ENCODE results near the gene GRHL3.

GRHL3 gene

DNA sequence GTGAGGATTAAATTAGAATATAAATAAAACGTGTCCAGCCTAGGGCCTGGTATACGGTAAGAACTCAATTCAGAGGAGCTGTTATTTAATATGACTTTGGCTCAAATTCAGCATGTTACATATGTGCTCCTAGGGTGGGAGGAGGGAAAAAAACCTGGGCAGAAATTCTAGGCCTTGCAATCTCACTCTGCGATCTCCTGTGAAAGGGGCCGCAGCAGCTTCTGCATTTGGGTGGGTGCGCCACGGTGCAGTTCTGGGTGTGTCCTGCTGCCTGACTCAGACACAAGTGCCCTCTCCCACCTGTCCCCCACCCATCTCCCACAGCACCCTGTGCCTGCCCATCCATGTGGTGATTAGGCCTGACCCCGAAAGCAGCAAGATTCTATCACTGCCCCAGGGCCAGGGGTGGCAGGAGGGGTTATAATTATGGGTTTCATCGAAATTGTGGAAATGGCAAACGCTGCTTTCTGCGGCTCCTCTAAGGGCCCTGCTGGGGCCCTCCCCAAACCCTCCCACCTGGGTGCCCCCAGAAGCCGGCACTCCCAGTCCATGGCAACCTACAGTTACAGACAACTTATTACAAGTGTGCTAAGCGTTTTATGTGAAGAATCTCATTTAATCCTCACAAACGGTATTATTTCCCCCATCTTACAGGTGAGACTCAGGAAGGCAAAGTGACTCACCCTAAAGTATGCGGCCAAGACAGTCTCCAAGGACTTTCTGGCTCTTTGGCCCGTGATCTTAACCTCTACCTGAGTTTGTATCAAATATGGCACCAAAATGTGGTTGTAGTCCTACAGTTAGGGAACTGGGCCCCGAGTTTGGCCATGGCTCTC lies 25.5 kb upstream of the GRHL3 start:
- DNase-seq = no peak

DNA sequence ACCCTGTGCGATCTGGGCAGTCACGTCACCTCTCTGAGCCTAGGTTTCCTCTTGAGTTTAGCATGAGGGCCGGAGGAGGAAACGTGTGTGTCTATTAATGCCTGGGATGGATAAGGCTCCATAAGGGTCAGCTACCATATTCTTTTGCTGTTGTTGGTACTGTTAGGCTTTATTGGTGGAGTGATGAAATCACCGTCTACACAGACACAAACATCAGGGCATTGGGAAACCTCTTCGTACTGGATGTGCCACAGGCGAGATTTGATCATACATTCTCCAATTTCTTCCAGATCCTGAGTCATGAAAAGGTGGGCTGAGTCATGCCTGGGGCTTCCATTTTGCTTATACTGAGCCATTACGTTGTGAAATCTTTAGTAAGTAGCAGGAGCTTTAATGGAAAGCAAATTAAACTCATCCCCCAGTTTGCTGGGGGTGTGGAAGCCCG lies 24.9 kb upstream of the GRHL3 start:
- no peak for DNase-seq

DNA sequence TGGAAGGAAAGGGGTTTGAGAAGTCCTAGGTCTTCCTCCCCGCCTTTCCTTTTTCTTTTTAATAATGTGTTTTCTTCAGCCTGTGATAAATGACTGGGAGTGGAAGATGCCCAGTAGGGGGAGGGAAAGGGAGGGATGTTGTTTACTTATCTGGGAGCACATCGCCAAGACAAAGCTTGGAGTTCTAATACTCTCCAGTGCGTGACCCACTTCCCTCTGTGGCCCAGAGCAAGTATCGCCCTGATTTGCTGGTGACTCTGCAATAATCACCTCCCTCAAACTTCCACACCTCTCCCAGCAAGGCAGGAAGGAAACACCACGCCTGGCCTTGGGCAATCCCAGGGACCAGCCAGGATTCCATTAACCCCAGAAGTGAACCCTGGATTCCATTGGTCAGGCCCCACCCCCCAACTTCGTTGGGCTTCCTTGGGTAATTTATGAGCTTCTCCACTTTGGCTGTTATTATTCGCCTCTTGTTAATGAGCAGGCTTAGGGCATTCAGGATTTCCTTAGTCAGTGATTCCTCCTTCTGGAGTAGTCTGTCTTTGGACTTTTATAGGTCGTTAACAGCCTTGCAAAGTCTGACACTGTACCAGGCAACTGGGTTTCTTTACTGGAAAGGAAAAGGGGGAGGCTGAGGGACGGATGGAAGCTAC lies 24.3 kb upstream of the GRHL3 start:
- DNase-seq = no peak

DNA sequence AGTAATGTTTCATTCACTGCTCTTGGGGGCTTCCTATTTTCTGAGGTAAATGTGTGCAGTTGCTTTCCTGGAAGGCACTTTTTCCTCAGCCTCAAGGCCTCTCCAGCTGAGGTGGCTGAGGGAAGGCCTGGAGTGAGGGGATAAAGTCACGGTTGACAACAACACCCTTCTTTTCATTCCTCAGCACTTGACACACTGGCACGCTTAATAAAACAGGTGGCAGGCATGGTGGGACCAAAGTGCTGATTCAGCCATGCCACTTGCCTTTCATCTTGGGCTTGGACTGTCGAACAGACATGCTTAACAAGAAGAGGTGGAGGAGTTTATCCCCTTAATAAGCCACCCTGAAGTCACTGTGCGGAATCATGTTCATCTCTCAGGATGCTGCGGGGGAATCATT lies 23.6 kb upstream of the GRHL3 start:
- DNase-seq = no peak

DNA sequence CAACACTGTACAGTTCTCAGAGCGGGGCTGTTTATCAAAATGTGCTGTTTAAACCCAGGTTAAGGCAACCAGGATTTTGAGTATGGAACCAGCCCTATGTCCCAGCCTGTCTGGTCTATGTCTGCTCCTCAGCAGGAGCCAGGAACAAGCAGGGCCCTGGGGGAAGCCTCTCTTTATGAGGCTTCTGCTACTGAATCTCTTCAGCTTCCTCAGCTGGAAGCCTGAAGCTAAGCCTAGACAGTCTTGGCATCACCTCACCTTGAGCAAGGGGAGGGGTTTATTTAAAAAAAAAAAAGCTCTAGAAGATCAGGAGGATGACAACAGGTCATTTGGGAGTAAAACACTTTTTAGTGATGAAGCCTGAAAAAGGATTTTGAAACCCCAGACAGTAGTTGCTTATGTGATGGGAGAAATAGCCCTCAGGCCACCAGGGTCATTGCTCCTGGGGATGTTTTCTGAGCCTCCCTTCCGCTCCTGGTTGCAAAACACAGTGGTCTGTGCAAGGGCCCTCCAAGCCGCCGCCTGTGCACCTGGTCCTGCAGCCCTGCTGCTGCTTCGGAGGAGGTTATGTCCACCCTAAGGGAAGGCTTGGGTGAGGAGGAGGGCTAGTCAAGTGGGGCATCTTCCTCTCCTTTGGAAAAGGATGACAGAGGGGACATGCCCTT lies 21.8 kb upstream of the GRHL3 start:
- no peak for DNase-seq

DNA sequence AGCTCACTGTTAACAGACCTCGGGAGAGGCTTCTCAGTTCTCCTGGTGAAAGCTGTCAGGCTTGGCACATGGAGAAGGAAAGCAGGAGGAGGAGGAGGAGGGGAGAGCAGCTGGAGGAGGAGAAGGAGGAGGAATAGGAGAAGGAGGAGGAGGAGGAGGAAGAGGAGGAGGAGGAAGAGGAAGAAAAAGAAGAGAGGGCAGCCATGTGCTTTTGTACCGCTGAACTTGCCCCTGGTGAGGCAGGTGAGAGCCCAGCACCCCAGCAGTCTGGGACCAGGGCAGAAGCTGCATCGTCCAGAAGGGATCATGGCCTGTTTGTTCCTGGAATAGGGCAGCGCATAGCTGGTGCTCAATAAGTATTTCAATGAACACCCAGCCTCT lies 21.3 kb upstream of the GRHL3 start:
- DNase-seq = no peak

DNA sequence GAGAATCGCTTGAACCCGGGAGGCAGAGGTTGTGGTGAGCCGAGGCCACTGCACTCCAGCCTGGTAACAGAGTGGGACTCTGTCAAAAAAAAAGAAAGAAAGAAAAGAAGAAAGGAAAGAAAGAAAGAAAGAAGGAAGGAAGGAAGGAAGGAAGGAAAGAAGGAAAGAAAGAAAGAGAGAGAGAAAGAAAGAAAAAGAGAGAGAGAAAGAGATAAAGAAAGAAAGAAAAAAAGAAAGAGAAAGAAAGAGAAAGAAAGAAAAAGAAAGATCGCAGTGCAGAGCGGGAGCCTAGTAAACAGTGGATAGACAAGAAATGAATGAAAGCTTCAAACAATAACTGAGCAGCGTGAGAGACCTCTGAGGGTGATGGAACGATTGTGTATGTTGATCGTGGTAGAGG lies 20.6 kb upstream of the GRHL3 start:
- DNase-seq = no peak

DNA sequence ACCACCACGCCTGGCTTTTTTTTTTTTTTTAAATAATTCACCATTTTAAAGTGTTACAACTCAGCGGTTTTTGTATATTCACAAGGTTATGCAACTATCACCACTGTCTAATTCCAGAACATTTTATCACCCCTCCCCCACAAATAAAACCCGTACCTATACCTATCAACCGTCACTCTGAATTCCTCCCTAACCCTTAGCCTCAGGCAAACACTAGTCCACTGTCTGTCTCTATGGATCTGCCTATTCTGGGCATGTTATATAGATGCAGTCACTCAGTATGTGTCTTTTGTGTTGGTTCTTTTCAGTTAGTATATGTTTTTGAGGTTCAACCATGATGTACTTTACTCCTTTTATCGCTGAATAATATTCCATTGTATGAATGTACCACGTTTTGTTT lies 19.3 kb upstream of the GRHL3 start:
- no peak for DNase-seq

DNA sequence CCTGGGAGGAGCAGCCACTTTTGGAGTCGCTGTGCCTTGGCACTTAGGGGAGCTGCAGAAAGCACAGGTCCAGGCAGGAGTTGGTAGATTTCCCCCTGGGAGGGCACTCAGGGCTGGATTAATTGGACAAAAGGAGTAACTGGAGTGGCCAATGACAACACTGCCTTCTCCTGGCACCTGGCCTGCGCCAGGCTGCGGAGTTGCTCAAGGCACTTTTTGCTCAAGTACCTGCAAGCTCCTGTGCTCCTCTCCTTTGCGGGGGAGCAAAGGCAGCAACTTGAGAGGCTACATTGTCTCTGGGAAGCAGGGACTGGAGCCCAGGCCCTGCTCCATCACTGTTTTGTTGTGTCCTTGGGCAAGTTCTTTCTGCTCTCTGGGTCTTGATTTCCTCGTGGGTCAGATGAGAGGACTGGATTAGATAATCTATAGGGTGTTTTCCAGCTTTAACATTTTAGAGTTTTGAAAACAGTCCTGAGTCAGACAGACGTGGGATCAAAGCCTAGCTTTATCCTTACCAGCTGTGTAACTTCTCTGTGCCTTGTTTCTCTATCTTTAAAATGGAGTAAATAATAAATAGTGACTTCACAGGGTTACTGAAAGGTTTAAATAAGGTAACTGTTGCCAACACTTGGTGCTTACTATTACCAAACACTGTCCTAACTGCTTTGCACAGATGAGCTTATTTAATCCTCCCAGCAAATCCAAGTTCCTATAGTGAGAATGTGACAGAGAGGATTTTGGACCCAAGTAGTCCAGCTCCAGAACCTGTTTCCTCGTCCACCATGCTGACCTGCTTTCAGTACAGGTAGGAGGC lies 18.0 kb upstream of the GRHL3 start:
- DNase-seq = no peak

DNA sequence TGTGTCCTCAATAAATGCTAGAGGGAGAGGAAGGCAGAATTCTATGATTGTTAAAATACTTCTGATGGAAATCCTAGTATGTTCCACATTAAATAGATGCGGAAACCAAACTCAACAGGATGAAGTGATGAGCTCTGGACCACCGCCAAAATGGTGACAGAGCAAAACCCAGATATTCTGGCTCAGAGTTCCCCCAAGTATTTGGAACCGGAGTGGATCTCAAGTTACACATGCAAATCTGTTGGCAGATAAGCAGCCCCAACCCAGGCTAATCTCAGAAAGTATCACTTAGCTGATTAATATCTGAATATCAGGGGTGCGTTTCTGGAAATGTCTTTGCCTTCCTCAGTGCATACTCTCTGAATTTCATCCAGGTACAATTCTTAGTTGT lies 17.4 kb upstream of the GRHL3 start:
- DNase-seq = no peak

DNA sequence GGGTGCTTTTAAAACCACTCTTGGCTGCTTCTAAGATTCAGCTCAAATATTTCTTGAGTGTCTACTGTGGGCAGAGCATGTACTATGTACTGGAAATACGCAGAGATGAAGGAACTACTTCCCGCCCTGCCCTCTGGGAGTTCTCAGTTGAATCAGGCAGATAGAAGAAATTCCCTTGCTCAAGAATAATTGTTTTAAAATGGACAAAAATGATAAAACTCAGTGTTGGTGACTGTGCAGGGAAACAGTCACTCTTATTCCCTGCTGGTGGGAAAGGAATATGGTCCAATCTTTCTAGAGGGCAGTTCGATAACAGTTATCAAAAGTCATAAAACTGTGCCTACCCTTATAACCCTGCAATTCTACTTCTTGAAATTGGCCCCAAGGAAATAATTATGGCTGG lies 16.9 kb upstream of the GRHL3 start:
- no peak for DNase-seq

DNA sequence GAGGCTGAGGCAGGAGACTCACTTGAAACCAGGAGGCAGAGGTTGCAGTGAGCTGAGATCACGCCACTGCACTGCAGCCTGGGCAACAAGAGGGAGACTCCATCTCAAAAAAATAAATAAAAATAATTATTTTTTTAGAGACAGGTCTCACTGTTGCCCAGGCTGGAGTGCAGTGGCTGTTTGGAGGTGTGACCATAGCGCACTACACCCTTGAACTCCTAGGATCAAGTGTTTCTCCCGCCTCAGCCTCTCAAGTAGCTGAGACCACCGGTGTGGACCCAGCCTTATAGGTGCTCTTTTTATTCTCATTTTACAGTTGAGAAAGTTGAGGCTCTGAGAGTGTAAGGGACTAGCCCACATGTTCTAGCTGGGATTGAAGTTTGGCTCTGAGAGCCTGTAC lies 15.6 kb upstream of the GRHL3 start:
- DNase-seq = no peak

DNA sequence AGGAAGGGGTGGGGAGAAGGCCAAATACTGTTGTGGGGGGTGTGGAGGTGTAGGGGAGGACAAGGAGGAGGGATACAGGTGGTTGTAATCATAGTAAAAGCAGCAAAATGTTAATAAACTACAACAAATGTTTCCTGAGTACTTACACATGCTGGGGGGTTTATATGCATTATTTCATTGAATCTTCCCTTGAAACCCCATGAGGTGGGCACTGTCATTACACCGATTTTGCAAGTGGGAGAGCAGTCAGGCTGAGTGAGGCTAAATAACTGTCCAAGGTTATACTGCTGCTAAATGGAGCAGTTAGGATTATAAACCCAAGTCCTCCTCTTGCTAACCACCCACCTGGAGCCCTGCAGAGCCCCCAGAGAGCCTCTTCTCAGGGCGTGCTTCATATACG lies 14.4 kb upstream of the GRHL3 start:
- no peak for DNase-seq

DNA sequence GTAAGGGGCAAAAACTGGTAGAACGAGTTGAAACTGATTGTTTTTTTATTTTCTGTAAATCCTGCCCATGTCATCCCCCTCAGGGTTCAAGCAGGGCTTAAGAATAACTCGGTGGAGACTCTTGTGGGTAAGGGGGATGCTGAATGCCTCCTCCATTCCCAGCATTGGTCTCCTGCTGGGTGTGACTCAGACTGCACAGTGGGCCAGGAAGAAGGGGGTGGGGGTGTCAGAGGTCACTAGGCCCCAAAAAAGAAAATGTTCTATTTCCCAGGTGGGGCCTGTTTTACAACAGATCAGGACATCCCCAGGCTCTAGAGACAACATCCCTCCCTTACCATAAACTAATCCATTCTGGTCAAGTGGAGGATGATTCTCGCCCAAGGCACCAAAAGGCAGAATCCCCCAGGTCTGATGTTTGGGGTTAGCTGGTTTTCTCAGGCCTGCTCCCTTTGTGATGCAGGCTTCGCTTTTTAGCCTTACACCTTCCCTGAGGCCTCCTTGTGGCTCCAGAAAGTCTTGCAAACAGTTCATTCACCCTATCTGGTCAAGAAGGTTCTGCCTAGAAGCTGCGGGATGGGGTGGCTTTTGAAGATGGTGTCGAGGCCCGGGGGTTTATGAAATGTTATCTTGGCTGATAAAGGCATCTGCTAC lies 10.7 kb upstream of the GRHL3 start:
- DNase-seq = no peak

DNA sequence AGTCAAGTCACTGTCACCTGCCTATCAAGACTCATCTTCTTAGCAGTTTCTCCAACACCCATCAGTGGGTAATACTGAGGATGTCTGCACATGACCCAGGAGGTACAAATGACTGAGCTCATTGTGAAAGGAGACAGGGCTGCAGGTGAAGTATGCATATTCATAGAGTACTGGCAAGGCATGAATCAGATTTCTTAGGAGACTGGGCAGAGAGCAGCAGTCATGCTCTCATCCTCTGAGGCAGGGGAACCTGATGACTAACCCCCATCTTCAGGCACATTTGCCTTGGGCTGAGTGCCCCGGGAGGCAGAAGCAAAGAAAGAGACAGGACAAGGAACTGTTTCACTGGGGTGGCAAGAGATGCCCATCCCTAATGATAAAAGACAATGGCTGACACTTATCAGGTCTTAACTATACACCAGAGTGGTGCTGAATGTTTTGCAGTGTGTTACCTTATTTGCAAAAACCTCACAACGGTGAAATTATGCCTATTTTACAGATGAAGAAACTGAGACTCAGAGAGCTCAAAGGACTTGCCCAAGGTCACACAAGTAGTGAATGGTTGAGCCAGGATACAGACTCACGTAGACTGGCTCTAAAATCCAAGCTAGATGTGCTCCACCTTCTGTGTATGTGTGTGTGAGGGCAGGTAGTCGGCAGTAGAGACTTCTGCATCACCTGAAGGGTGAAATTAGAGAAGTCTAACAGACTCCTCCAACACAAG lies 9.2 kb upstream of the GRHL3 start:
- DNase-seq = no peak

DNA sequence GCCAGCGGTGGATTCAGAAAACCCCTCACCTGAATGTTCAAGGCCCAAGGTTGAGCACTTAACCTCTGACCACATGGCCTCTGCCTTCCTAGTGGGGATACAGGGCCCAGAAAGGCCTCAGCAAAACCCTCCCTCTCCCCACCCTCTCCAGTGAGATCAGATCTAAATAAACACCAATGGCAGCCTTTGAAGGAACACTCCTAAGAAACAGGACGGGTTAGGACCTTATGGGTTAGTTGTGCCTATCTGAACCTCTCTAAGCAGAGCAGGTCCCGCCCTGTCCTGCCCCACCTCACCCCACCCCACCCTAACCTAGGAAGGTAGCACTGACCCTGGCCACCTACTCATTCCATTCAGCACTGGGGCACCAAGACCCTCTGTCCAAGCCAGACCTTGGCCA lies 7.9 kb upstream of the GRHL3 start:
- DNase-seq = no peak

DNA sequence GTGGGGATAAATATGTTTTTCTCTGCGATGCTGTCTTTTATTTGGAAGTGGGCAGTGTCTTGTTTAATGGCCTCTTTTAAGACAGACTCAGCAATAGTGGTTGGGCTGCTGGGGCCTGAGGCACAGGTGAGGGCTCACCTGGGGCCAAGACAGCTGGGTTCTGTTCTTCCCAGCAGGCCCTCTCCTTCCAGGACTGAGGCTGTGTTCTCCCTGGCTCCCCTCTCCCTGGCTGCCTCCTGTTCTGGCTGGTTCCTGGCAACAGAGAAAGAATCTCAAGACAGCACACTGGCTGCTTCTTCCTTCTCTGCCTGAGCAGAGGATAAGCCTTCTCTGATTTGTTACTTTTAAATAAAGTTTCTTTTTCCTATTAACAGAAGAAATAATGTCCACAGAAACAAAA lies 7.4 kb upstream of the GRHL3 start:
- DNase-seq = no peak

DNA sequence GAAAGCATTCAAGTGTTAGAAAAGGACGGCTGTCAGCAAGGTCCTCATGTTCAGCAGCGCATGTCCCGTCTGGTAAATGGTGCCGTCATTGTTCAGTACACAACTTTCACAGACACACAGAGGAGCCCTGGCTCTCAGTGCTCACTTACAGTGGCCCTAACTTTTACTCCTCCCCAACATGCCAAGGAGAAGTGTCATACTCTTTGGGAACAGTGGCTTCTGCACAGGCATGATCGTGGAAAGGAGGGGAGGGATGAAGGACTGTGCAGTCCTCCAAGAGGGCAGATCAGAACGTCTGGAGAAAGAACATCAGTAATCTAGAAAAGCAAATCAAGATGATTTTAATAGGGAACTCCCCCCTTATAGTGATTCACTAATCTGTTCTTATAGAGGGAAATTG lies 3.8 kb upstream of the GRHL3 start:
- DNase-seq = no peak

DNA sequence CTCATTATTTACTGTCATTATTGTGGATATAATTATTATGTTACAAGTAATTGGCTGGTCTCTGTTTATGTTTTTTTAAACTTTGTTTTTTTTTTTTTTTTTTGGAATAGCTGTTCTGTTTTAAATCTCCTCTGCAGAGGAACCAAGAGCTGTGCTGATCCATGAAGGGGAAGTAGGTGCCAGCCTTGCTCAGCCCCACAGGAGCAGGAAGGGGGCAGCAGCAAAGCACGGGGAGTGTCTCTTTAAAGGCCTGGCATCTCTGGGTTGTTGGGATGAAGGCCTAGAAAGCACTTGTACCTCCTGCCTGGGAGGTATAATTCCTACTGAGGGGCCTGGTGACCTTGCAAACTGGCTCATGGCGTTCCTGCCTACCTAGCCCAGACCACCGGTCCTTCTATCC lies 2.5 kb upstream of the GRHL3 start:
- DNase-seq = no peak

DNA sequence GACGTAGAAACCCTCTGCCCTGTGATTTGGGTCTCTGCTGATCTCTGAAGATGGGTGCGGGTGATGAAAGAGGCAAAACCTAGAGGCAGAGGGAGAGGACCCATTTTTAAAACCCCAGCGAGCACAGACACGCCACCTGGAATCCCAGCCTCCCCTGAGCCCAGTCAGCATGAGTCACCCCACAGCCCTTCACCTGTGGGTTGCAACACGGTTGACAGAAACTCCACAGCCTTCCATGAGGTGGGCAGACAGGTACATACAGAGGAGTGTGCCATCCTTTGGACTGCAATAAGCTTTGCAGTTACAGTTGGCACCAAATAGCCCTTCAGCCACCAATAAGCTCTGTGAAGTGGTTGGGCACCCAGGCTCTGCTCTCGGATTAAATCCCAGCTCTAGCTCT lies 2.1 kb upstream of the GRHL3 start:
- no peak for DNase-seq

DNA sequence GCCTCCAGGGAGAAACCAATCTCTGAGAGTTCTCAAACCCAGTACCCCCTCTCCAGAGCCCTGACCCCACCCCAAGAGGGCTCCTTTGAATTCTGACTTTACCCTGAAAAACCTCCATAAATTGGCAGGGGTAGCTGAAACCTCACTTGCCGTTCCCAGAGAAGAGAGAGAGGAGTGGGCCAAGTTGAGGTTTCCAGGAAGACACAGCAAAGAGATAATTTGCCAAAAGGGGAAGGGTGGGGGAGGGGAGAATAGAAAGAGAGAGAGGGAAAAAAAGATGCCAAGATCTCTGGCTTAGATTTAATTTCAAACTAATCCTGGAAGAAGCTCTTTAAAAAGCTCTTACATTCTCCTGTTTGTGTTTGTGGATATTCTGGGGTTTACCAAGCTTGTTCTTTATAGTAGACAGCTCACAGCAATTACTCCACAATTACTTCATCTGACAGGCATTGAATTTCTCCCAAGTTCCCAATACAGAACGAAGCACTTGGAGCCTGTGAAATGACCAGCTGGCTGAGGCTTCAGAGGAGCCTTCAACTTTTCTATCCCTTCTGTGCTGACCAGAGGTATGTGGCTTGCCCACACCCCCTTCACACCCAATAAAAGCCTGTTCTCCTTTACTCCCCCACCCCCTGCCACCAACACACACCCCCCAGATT lies 1.1 kb upstream of the GRHL3 start:
- no peak for DNase-seq

All from stimulated activated naive CD4-positive, alpha-beta T cell (primary cell).